PC-3 (cell line): ENCODE data around the gene ADAMTS16. TPM values are rescaled to one million over a fixed set of nuclear protein-coding genes. Genes with fewer than 3 reads are reported as not detected.

Source experiments
- ATAC-seq: fragments of 200-7000 bp; cut with Tn5 transposase; 2 replicates; pipeline ENCODE4 v1.9.1; 2020; ENCODE audit warnings: mild to moderate bottlenecking, moderate library complexity
- BruUV-seq: library from RNA; stranded (reverse); fragments of 400-500 nt; replicated peaks from 2 replicates; lab custom pipeline; 2021; lab: Mats Ljungman, UMichigan
- CTCF ChIA-PET: fragments of 300-600 bp; sonication (Branson Sonifier 250); formaldehyde crosslinking; loops from one replicate; lab custom pipeline; 2022; ENCODE audit warnings: antibody characterized with exemption; lab: Charles Lee
- POLR2A ChIA-PET: fragments of 300-600 bp; sonication (Branson Sonifier 250); formaldehyde crosslinking; loops from one replicate; lab custom pipeline; 2022; ENCODE audit warnings: antibody characterized with exemption; ENCODE audit not compliant: unreplicated experiment; lab: Charles Lee
- DNase-seq: peaks from one replicate; pipeline ENCODE4 v3.0.0-alpha.2; 2015
- H2AFZ ChIP-seq: fragments of 300-600 bp; sonication (generic); 2 replicates; pipeline ENCODE4 v1.6.0; 2016; ENCODE audit warnings: antibody characterized with exemption, low read length
- H3F3A ChIP-seq: fragments of 300-600 bp; sonication (generic); one replicate; pipeline ENCODE4 v1.6.0; 2017; ENCODE audit warnings: antibody characterized with exemption, low read length, control low read depth, mild to moderate bottlenecking; ENCODE audit not compliant: unreplicated experiment
- H3K27ac ChIP-seq: fragments of 300-600 bp; sonication (generic); 2 replicates; pipeline ENCODE4 v1.5.1; 2016; ENCODE audit warnings: mild to moderate bottlenecking, low read length
- H3K27me3 ChIP-seq: fragments of 300-600 bp; sonication (generic); 2 replicates; pipeline ENCODE4 v1.6.1; 2016; ENCODE audit warnings: low read length, mixed read lengths
- H3K36me3 ChIP-seq: fragments of 300-600 bp; sonication (generic); 2 replicates; pipeline ENCODE4 v1.6.1; 2016; ENCODE audit warnings: low read depth, mixed run types, low read length, mixed read lengths
- H3K4me1 ChIP-seq: fragments of 300-600 bp; sonication (generic); 2 replicates; pipeline ENCODE4 v1.5.1; 2016; ENCODE audit warnings: low read length; ENCODE audit not compliant: insufficient read depth
- H3K4me2 ChIP-seq: fragments of 300-600 bp; sonication (generic); 2 replicates; pipeline ENCODE4 v1.6.0; 2016; ENCODE audit warnings: low read length
- H3K4me3 ChIP-seq: fragments of 300-600 bp; sonication (generic); 2 replicates; pipeline ENCODE4 v1.5.1; 2016; ENCODE audit warnings: mild to moderate bottlenecking, low read length, mixed read lengths
- H3K79me2 ChIP-seq: fragments of 300-600 bp; sonication (generic); 2 replicates; pipeline ENCODE4 v1.6.1; 2017; ENCODE audit warnings: low read length, mixed read lengths
- H3K9ac ChIP-seq: fragments of 300-600 bp; sonication (generic); 2 replicates; pipeline ENCODE4 v1.6.0; 2016; ENCODE audit warnings: mild to moderate bottlenecking, low read length
- H3K9me2 ChIP-seq: fragments of 300-600 bp; sonication (generic); replicated peaks from 2 replicates; pipeline ENCODE4 v1.6.1; 2016; ENCODE audit warnings: mixed run types, low read length, mixed read lengths
- H3K9me3 ChIP-seq: fragments of 300-600 bp; sonication (generic); 2 replicates; pipeline ENCODE4 v1.6.1; 2016; ENCODE audit warnings: low read length, mixed read lengths
- H4K20me1 ChIP-seq: fragments of 300-600 bp; sonication (generic); 2 replicates; pipeline ENCODE4 v1.6.1; 2016; ENCODE audit warnings: low read length, mixed read lengths
- CTCF ChIP-seq: fragments of 300-600 bp; sonication (generic); conservative IDR thresholded peaks from 2 replicates; pipeline ENCODE4 v1.5.1; 2017; ENCODE audit warnings: antibody characterized with exemption, low read depth, mild to moderate bottlenecking, low read length
- EZH2 ChIP-seq: fragments of 300-600 bp; sonication (generic); IDR thresholded peaks from one replicate; pipeline ENCODE4 v1.6.1; 2017; ENCODE audit warnings: antibody characterized with exemption, mild to moderate bottlenecking, low read length; ENCODE audit not compliant: unreplicated experiment
- EZH2phosphoT487 ChIP-seq: fragments of 300-600 bp; sonication (generic); IDR thresholded peaks from 2 replicates; pipeline ENCODE4 v1.6.1; 2018; ENCODE audit warnings: mild to moderate bottlenecking, antibody characterized with exemption, low read length, borderline replicate concordance
- intact Hi-C: fragments of 100-400 bp; cut with micrococcal nuclease; formaldehyde crosslinking; loops from 2 replicates; pipeline ENCODE4 v1.9.0; 2023
- total RNA-seq: library from RNA; depleted of rRNA; stranded (reverse); fragments of >200 nt; gene quantifications from 2 replicates; pipeline ENCODE4 v1.2.3, GENCODE V29; 2014

Gene ADAMTS16
- total RNA-seq, 1 experiment from 2014 or later, result 1.7 TPM

GRCh38 chr5:5343568-5343967, 203.4 kb downstream of the ADAMTS16 start:
- no peaks in the 10 kb centered on the region for H3F3A ChIP-seq
- no peak overlapping the region for H2AFZ ChIP-seq
- H3K9me3 ChIP-seq, result no peaks in the 10 kb centered on the region
- no peak overlapping the region for H3K4me2 ChIP-seq
- ChIA-PET CTCF (no interaction called here), POLR2A (no interaction called here)
- H3K36me3 ChIP-seq, result no peaks in the 10 kb centered on the region
- ATAC-seq (no peak), DNase-seq (no peak)
- H4K20me1 ChIP-seq, result no peaks in the 10 kb centered on the region
- intact Hi-C loops, result no loop called here
- no peak overlapping the region for H3K27ac ChIP-seq
- no peaks in the 10 kb centered on the region for H3K27me3 ChIP-seq
- H3K9ac ChIP-seq, result no peak overlapping the region
- H3K4me1 ChIP-seq, result peaks cover 36% of the 10 kb centered on the region
- no peaks in the 10 kb centered on the region for H3K9me2 ChIP-seq
- TF ChIP-seq EZH2phosphoT487 (no peak), EZH2 (no peak), CTCF (no peak)
- H3K79me2 ChIP-seq, result no peaks in the 10 kb centered on the region
- no peak overlapping the region for H3K4me3 ChIP-seq
- BruUV-seq, result no TSS peak

- ChIA-PET CTCF (no interaction called here), POLR2A (no interaction called here)
- no peaks in the 10 kb centered on the region for H3K27me3 ChIP-seq
- H3K4me2 ChIP-seq, result no peak overlapping the region
- H4K20me1 ChIP-seq, result no peaks in the 10 kb centered on the region
- H3K27ac ChIP-seq, result no peak overlapping the region
- H3K9me2 ChIP-seq, result no peaks in the 10 kb centered on the region
- DNase-seq (no peak), ATAC-seq (no peak; the same call in 1 of the 2 replicates)
- TF ChIP-seq CTCF, result no peak
- TF ChIP-seq EZH2, result no peak
- TF ChIP-seq EZH2phosphoT487, result no peak
- H3K79me2 ChIP-seq, result no peaks in the 10 kb centered on the region
- no peak overlapping the region for H2AFZ ChIP-seq
- H3K4me1 ChIP-seq, result peaks cover 36% of the 10 kb centered on the region
- H3K9me3 ChIP-seq, result no peaks in the 10 kb centered on the region
- intact Hi-C loops, result no loop called here
- H3K4me3 ChIP-seq, result no peak overlapping the region
- no TSS peak for BruUV-seq
- no peaks in the 10 kb centered on the region for H3F3A ChIP-seq
- H3K9ac ChIP-seq, result no peak overlapping the region
- no peaks in the 10 kb centered on the region for H3K36me3 ChIP-seq
Measured at GRCh38 chr5:5344051-5344571, 204.0 kb downstream of the ADAMTS16 start.

GRCh38 chr5:5344606-5345005, 204.5 kb downstream of the ADAMTS16 start:
- Histone ChIP-seq H3K9me2 (no peaks in the 10 kb centered on the region), H4K20me1 (no peaks in the 10 kb centered on the region), H3K9me3 (no peaks in the 10 kb centered on the region), H3K36me3 (no peaks in the 10 kb centered on the region), H3K79me2 (no peaks in the 10 kb centered on the region), H3K4me1 (peaks cover 38% of the 10 kb centered on the region), H3K27ac (no peak overlapping the region), H2AFZ (no peak overlapping the region), H3K27me3 (no peaks in the 10 kb centered on the region), H3K4me3 (no peak overlapping the region), H3F3A (no peaks in the 10 kb centered on the region), H3K4me2 (no peak overlapping the region), H3K9ac (no peak overlapping the region)
- intact Hi-C loops, result no loop called here
- ChIA-PET CTCF (no interaction called here), POLR2A (no interaction called here)
- ATAC-seq (no peak), DNase-seq (no peak)
- no TSS peak for BruUV-seq
- TF ChIP-seq CTCF (no peak), EZH2 (no peak), EZH2phosphoT487 (no peak)
